Activated CD4-positive, alpha-beta T cell treated with anti-CD3 and anti-CD28 coated beads, Interleukin-2, Interleukin-6, amounts not matched to agents 100 ng/mL and 50 ng/mL, durations not matched to agents 16 hours and 8 hours (primary cell): Measurements from ENCODE around the gene TP53I13.

ENCODE experiments used
- DNase-seq: peaks from one replicate; pipeline ENCODE4 v3.0.0-alpha.2; 2020

Gene TP53I13

DNA sequence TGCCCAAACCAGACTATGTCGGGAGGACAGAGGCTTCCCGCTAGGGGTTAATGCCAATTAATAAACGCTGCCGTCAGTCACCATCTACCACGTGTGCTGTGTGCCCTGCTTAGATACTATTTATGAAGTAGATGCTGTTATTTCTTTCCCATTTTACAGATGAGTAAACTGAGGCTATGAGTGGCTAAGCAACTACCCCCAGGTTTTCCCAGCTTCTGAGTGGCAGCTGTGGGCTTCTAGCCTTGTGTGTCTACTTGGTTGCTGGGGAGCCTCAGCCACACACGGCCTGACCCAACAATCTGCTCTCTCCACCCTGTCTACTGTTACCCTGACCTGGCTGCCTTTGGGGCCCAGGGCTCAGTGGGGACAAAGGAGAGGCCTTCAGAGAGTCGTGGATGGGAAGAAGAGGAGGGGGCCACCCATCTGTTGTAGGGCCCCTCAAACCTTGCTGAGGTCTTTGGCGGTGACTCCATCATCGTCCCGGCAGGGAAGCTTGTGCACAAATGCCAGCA, 13.8 kb downstream of the TP53I13 start:
- no peak for DNase-seq

DNA sequence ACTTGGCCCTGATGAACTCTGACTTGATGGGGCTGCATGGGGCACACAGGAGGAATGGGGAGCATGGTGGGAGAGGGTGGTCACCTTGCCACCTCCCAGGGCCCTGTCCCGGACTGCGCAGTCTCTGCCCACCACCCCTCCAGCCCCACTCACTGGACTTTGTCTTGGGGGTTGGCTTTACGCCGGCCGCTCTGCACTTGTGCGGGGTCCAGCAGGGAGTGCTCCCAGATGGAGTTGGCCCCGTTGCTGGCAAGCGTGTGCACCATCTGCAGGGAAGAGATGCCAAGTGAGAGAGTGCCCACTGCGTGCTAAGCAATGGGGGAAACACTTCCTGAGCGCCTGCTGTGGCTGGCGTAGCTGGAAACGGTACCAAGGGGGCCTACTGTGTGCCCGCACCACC, 14.3 kb downstream of the TP53I13 start:
- DNase-seq, result no peak

DNA sequence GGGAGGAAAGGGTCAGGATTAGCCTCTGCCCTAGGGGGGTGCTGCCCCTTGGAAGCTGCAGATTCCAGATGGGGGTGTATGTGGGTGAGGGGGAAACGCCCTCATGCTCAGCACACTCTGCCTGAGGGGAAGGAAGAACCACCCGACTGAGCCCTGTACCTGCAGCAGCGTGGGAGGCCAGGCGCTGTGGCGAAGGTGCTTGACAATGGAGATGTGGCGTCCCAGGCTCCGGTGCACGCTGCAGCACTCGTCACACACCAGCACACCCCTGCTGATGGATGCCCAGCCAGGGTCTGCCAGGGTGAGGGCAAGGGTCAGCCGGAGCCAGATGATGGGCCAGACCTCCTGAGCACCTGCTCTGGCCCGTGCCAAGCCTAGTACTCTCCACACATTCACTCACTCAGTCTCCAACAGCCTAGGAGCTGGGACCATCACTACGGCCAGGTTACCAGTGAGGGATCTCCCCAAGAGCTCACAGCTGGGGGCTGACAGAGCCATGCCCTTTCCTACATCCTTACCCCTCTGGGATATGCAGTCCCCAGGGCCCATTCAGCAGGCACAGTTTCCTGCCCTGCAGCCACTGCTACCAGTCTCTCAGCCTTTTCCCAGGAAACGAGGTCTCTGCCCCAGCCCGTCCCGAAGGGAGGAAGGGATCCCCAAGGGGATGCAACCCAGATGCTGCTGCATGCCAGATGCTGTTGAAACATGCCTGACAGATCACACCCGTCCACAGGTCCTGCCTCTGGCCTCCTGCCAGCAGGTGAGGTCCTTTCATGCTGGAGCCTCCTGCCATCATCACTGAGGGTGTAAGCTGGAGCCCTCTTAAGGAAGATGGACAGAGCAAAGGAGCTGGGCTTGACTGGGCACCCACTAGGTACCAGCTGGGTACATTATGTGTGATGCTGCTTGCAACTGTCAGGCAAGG, 15.1 kb downstream of the TP53I13 start:
- no peak for DNase-seq

DNA sequence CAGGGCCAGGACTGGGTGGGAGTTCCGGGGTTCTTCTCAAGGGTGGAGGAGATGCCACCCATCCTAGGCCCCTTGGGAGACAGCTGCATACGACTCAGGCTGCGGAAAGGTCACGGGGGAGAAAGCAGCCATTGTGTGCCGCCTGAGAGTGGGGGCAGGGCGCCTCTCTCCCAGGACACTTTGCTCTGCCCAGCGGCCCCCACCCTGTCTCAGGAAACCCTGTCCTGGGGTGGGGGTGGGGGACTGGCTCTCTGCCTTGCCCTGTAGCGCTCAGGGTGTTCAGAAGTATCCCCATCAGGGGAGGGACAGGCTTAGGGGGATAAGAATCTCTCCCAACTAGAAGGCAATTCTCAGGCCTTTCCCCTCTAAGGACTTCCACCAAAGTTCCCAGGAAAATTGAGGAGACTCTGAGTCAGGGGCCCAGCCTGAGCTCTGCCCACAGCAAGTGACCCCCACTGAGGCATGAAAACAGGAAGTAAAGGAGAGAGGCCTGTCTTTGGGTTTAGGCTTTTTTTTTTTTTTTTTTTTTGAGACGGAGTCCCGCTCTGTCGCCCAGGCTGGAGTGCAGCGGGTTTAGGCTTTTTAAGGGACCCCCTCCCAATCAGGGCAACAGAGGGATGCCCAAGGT, 16.1 kb downstream of the TP53I13 start:
- DNase-seq, result no peak

DNA sequence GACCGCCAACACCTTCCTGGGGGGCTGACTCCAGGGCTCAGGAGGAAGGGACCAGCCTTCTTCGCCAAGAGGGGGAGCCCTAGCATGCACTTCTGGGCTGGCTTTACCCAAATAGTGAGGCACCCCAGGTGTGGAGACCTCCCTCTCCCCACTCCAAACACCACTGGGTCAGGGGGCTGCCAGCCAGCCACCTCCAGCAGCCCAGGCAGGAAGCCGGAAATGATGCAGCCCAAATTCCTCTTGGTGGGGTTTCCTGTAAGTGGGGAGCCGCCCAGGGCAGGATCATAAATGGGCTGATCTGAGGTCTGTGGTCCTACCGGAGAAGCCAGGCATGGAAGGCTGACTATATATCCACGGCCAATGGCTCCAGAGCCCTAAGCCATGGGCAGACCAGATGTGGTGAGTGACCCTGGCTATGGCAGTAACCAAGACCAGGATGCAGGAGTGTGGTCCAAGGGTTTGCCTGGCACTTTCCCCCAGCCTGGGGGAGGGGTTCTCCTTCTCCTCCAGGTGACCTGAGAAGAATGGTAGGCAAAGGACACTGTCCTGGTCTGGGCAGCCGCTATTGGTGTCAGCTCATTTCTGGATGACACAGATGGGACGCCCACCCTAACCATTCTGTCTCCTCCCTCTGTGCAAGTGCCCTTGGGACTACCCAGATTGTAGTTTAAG, 16.7 kb downstream of the TP53I13 start:
- DNase-seq, result peak; percentile 41

DNA sequence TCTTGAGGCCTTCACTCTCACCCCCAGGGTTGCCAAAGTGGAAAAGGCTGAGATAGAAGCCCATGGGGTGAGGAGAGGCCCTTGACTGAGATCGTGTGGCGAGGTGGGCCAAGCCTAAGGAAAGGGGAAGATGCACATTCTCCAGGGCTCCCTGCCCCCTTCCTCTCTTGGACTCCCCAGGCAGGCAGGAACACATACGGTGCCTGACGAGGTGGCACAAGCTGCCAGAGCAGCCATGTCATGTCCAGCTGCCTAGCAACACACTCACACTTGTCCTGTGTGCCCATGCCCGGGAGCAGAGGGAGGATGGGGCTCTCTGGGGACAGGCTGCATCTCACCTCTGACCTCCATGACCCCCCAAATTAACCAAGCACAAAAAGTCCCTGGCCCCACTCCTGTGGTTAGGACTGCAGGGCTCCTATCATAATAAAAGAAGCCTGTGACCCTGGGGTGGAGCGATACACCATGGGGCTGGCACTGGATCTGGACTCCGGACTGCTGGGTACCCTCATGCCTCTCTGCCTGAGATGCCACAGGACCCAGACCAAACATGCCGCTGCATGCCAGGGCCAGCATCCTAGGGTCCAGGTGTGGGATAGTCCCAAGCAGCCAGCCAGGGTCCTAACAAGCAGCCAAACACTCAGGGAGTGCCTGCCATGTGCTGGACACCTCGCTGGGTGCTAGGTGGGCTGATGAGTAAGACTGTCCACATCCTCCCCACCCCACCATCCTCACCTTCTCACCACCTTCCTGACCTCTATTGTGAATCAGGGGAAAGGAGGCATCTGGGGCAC, 18.4 kb downstream of the TP53I13 start:
- DNase-seq, result no peak

DNA sequence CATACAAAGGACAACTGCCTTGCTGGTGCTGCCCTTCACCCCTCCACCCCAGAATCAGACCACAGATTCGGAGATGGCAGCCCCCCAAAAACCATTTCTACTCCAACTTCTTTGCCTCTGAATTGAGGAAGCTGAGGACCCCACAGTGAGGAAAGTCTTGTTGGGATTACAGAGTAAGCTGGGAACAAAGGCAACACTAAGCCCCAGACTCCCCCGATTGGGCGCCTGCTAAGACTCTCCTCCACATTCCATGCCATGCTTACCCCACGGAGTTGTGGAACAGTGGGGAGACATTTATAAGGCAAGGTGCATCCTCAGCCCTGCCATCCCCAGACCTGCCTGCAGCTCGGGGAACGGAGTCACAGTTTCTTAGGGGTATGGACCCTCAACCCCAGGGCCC, 19.1 kb downstream of the TP53I13 start:
- DNase-seq, result no peak

DNA sequence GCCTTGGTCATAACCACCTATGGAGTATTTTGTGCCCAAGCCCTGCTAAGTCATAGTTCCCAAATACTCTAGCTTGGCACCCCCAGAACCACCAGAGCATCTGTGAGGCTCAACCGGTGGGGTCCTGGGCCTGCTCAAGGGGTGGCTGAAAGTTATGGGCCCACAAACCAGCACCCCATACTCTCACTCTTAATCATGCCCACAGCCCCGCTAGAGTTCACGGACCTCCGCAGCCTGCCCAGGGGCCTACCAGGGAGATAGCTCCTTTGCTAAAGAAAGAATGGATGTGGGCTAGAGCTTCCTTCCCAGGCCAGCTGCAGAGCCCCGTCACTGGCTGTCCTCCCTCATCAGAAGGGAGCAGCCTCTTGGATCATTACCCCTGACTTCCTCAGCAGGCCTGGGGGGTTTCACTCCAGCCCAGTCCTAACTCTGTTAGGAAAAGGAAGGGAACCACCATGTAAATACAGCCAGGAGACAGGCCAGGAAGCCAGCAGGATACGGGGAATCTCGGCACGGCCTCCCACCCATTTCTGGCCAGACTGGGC, 19.6 kb downstream of the TP53I13 start:
- peak; percentile 24 for DNase-seq

DNA sequence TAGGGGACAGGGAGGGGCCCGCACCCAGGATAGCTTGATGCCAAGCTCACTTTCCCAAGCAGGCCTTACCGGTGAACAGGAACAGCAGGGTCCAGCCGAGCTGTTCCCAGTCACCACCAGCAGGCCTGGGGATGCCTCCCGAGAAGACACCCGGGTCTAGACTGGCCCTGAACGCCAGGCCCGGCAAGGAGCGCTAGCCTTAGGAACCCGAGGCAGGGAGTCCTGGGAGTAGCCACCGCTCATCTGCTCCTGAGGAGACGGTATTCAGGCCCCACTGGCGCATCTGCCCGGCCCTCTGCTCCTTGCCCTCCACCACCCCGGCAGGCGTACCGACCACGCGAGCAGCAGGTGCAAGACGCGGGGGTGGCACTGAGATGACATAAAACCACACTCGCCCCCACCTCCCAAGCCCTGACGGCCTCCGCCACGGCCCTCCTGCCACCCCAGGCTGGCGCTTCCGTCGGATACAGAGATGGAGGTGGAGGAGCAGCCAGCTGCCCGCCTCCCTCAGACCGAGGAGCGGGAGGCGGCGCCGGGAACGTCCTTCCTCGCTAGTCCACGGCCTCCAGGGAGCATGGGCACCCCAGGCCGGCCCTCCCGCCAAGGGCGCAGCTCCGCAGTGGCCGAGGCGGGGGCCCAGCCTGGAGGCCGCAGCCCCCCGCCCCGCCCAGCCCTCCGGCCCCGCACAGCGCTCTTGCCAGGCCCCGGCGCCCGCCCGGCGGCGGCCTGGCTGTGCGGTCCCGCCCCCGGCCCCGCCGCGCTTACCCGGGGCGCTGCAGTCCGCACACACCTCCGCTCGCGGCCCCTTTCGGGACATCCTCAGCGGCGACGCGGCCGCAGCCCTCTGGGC, 20.3 kb downstream of the TP53I13 start:
- DNase-seq, result peak; percentile 63

DNA sequence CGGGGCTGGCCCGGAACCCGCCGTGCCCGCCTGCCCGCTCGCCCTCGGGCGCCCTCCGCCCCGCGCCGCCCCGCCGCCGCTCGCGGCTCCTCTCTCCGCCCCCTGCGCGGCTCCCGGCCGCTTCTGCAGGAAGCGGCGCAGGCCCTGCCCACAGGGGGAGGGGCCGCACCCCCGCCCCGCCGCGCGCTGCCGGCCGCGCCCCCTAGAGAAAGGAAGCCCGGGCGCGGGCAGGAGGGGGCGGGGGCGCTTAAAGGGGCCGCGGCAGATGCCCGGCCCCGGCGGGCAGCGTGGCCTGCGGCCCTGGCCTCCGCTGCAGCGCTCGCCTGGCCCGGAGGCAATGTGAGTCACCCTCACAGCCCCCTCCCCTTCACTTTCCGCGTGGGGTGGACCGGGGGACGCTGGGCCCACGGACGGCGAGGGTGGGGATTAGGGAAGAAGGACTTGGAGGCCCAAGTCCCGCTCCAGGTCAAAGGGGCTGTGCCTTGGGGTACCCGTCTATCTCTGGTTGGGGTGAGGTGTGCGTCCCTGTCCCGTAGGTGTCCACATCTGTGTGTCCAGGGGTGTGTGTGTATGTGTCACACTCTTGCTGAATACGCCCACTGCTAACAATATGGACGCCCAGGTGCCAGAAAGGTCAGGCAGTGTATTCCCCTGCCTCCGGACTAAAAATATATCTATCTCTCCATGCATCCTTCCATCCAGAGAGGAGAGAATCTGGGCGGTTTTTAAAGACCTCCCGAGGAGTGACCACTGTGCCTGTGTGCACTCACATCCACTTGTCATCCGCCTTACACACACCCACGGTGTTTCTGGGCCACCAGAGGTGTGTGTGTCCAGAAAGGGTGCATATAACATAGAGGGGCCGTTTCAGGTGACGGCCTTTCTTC, 21.3 kb downstream of the TP53I13 start, which contains the start of gene GIT1:
TSS of gene GIT1 (minus strand) at position 125 of the 887 bp plus-strand sequence. CDS start 270 bp downstream, outside the sequence.
- DNase-seq, result peak; percentile 90

DNA sequence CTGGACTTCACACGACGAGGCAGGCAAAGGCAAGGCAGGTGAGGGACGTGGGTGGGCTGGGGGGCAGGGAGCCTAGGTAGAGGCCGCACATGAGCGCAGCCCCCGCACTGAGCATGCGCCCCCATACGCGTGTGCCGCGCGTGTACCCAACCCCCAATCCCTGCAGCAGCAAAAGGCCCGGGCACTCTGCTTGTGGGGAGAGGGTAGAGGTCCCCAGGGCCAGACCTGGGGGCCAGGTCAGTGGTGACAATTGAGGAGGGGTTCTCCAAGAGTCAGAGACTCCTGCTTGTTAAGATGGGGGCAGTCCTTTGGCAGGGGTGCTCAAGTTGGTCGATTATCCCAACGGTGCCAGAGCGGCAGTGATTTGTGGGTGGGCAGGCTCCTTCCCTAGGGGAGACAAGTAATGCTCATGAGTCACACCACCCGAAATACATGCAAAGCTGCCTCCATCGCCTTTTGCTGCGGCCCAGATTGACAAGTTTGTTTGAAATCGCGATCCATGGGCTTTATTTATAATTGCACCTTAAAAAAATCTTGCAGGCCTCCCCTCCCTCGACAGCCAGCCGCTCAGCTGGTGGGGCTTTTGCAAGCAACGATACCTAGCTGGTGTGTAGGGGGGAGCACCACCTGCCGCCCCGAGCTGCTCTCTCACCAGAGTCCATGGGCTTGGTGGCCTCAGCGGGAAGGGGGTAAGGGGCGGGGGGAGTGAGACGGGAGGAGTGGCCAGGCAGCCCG, 22.1 kb downstream of the TP53I13 start:
- DNase-seq, result peak; percentile 27

DNA sequence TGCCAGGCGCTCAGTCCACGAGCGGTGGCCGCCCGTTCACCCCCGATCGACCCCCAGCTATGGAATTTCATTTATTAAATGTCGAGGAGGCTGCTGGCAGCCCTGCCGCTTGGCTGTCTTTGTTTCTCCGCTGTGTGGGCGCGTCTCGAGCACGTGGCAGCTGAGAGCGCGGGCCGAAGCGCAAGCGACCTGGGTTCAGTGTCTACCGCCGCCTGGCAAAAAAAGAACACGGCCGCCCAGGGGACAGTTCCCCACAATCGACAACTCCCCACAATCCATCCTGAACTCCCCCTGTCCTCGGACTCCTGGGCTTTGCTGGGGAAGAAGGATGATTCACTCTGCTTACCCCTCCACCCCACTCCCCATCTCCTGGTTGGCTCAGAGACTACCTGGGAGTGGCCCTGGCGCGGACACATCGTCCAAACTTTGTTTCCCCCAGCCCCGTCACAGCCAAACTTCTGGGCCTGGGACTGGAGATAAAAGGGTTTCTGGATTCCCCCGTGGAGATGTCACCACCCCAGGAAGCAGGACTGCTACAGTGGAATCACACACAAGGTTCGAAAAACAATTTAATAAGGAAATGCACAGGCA, 22.7 kb downstream of the TP53I13 start:
- peak; percentile 42 for DNase-seq

DNA sequence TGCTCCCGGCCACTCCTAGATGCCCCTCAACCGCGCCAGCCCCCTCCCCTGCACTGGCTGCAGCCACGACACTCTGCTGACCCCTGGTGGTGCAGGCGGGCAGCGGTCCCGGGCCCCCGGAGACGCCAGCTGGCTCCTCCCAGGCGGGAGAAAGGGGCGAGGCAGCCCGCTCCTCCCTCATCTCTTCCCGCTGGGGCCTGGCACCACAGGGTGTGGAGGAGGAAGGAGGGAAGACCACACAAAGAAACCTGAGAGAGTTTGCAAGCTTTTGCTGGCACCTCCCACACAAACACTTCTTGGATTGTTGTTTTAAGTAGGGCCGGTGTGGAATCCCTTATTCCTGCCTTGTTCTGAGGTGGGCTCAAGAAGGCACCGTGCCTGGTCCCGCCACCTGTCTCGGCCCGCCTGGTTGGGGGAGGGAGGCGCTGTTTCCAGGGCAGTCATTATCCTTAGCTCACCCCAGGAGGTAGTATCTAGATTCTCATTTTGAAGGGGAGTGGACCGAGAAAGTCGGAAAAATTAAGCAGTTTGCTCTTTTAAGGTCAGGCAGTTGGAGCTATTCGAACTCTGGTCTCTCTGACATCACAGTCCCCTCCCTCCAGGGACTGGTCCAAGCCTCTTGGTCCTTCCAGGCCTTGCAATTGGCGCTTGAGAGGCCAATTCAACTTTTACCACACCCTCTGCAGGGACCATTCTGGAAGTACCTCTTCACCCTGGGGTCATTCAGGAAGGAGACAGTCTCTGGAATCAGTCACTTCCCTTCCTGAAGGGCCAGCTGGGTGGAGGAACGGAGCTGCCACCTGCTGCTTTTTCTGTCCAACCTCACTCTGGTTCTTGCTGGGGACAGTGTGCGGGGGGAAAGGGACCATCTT, 23.5 kb downstream of the TP53I13 start:
- peak; percentile 93 for DNase-seq

DNA sequence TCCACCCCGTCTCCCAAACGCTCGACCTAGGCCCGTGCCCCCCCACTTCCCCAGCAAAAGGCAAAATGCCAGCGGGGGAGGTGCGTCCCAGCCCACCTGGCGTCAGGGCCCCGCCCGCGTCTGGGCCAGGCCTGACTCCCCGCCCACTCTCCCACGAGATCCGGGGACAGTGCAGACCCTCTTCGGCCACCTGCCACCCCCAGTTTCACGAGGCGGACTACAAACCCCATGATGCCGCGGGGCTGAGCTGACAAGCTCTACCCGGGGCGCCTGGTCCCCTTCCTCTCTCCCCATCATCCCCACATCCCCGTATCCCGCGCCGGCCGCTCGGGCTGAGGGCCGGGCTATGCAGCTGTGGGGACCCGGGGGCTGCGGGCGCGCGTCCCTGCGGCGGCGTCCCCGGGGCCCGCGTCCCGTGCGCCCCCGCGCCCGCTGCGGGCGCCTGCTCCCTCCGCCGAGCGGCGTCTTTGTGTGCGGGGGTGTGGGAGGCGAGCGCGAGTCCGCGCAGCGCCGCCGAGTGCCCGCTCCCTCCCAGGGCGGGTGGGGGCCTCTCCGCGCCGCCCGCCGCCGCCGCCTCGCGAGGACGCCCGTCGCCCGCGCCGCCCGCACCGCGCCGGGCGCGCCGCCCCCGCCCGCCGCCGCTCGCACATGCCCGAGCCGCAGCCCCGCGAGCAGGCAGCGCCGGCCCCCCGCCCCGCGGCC, 24.5 kb downstream of the TP53I13 start, which contains the start of gene ANKRD13B:
TSS of gene ANKRD13B (plus strand) at position 283 of the 702 bp plus-strand sequence. CDS start 490 bp downstream, outside the sequence.
- peak; percentile 73 for DNase-seq

DNA sequence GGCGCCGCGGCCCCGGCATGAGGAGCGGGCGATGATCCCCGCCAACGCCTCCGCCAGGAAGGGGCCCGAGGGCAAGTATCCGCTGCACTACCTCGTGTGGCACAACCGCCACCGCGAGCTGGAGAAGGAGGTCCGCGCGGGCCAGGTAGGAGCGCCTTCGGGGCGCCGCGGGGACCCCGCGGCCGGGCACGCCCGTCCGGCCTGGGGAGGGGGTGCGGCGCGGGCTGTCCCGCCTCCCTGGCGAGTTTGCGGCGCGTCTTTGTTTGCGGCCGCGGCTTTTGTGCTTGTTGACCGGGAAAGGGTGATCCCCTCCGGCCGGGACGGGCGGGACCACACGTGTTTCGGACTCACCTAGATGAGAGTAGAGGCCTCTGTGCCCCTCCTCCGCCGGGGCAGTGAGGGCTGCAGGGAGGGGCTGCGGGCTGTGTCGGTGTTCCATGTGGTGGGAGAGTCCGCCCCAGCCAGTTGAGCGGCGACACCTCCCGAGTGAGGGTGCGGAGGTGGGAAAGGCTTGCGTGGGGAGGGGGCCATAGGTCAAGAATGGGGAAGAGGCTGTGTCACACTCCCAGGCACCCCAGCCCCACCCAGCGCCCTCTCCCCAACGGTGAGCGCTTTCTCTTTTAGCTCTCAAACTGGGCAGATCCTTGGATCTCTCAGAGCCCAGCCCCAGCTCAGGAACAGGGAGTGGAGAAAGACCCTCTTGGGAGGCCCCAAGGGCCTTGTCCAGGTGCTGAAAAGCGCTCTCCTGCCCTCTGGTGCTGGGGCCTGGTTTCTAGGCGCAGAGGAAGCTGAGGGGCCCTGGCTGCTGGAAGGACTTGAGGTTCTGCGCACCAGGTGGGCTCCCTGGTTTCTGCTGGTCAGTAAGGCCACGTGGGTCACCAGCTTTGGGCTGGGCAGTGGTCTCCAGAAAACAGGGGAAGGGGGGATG, 25.4 kb downstream of the TP53I13 start:
- DNase-seq, result peak; percentile 47

DNA sequence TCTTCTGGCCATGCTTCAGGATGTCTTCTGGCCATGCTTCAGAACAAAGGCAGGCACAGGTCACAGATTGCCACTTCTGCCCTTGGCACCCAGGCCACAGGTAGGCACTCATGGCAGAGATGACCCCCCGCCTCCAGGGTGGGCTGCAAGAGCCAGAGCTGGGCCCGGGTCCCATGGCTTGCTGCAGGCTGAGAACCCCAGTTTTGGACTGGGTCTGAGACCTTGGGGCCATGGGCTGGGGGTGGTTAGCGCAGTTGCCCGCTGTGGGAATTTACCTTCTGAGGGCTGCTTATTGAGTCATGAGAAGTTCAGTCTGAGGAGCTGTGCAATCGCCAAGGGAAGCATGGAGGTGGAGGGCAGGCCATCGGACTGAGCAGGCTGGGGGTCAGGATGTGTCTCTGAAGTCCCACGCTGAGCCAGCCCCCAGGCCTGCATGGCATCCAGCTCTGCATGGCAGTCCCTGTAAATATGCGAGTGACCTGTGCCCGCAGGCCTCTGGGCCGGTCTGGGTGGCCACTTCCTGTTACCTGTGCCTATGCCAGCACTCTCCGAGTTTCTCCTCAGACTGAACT, 26.1 kb downstream of the TP53I13 start:
- no peak for DNase-seq
